ENCODE data around the gene FIBIN. TPM values are rescaled to one million over a fixed set of nuclear protein-coding genes. Genes with fewer than 3 reads are reported as not detected.

FIBIN gene
- total RNA-seq, 2 experiments from 2014 or later, result not detected

DNA sequence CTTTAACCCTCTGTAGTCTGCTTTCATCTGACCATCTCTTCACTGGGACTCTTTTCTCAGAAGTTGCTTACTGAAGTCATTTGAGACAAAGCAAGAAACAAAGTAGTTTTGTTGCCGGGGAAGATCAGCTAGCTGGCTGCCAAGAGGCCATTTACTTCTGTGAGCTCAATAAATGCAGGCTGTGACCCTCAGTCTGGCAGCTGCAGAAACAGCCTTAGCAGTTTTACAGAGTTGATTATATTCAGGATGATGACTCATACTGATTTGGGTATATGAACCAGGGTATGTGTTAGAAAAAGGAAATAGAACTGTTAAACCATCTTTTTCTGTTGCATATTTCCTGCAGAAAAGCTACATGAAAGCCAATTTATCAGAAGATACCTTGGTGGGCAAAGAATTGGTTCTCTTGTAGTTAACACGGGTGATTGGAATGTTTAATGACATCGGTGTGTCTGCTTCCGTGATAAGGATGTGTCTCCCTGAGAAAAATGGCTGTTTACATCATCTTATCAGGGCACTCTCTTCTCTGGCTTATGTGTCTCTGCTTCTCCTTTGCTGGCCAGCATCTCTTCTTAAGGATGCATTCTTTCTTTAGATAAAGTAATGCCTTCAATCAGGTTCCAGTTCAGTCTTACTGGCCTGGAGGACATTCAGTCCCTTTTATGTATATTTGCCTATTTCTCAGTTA is 18.5 kb downstream of the FIBIN start:
- H3K9me3 Mint-ChIP-seq, result peaks cover 1% of the 10 kb centered on the region
- no peak overlapping the region for H3K4me3 Mint-ChIP-seq
- DNase-seq, result no peak
- intact Hi-C loops (cut with micrococcal nuclease), result loop anchor here (10.0 kb wide), 1 partner anchor 142 kb away; no protein-coding TSS in a partner anchor
- CTCF ChIA-PET, result no interaction called here
- H3K27ac Mint-ChIP-seq, result no peak overlapping the region
- H3K27me3 Mint-ChIP-seq (ENCODE audit: low read depth), result no peaks in the 10 kb centered on the region
- no peaks in the 10 kb centered on the region for H3K36me3 Mint-ChIP-seq (ENCODE audit: low read depth)
- H3K4me1 Mint-ChIP-seq (ENCODE audit: low read depth), result no peaks in the 10 kb centered on the region

- peaks cover 1% of the 10 kb centered on the region for H3K9me3 Mint-ChIP-seq
- H3K36me3 Mint-ChIP-seq (ENCODE audit: low read depth), result no peaks in the 10 kb centered on the region
- H3K4me1 Mint-ChIP-seq (ENCODE audit: low read depth), result no peaks in the 10 kb centered on the region
- H3K27ac Mint-ChIP-seq, result no peak overlapping the region
- no peak overlapping the region for H3K4me3 Mint-ChIP-seq
- H3K27me3 Mint-ChIP-seq (ENCODE audit: low read depth), result no peaks in the 10 kb centered on the region
- intact Hi-C loops (cut with micrococcal nuclease), result loop anchor here (10.0 kb wide), 1 partner anchor 141 kb away; no protein-coding TSS in a partner anchor
- CTCF ChIA-PET, result no interaction called here
- no peak for DNase-seq
Measured at GRCh38 chr11:27013781-27014361, 20.0 kb downstream of the FIBIN start.

DNA sequence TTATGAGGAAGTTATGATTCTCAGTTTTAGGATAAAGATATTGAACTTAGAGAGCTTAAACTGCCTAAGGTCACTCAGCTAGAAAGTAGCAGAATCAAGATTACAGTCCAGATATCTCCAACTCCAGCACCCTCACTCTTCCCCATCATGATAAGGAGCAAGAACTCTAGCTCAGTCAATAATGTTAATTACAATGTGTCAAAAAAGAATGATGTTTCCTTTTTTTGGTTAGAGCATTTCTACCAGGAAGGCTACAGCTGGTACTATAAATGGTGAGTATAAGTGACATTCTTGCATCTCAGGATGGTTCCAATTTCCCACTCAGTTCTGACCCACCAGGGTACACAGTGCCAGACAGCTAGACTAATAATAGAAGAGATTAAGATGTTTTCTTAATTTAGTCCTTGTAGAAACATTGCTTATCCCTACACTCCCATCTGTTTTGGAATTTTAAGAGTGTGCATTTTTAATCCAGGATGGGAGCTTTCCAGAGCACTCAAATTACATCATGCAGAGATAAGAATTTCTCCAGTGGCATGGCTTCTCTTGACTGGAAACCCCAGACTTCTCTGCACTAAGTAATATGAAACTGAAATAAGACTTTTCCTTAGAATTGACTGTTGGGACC is 25.1 kb downstream of the FIBIN start:
- Mint-ChIP-seq H3K27me3 (ENCODE audit: low read depth) (no peaks in the 10 kb centered on the region), H3K36me3 (ENCODE audit: low read depth) (no peaks in the 10 kb centered on the region), H3K27ac (no peak overlapping the region), H3K4me1 (ENCODE audit: low read depth) (no peaks in the 10 kb centered on the region), H3K9me3 (peaks cover 1% of the 10 kb centered on the region), H3K4me3 (no peak overlapping the region)
- no peak for DNase-seq
- intact Hi-C loops (cut with micrococcal nuclease), result loop anchor here (10.0 kb wide), 1 partner anchor 136 kb away; no protein-coding TSS in a partner anchor
- CTCF ChIA-PET, result no interaction called here

GRCh38 chr11:27020751-27021150 is 26.8 kb downstream of the FIBIN start:
- intact Hi-C loops (cut with micrococcal nuclease), result no loop called here
- Mint-ChIP-seq H3K9me3 (peaks cover 1% of the 10 kb centered on the region), H3K27me3 (ENCODE audit: low read depth) (no peaks in the 10 kb centered on the region), H3K27ac (no peak overlapping the region), H3K4me1 (ENCODE audit: low read depth) (no peaks in the 10 kb centered on the region), H3K4me3 (no peak overlapping the region), H3K36me3 (ENCODE audit: low read depth) (no peaks in the 10 kb centered on the region)
- CTCF ChIA-PET, result no interaction called here
- no peak for DNase-seq

DNA sequence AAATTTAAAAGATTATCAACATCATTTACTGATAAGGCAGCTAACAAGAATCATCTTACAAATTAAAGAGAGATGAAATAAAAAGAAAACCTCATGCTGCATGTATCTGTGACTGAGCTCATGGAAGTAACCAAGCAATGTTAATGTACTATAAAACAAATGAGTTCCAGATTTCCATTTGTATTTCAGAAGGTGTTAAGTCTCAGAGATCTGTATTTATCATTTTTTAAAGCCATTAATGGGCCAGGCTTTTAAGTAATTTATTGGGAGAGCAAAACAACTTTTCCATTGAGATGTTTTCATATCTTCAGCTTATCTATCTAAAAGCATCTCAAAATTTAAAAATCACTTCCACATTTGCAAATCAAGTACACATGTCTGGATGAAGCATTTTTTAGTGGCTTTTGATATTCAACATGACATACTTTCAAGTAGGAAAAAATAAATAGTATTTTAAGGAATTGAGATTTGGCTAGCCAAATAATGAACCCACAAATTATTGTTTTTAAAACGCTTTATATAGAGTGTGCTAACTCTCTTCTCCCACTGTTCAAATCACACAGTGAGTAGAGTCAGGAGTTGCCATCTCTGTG is 28.8 kb downstream of the FIBIN start:
- Mint-ChIP-seq H3K27me3 (ENCODE audit: low read depth) (no peaks in the 10 kb centered on the region), H3K9me3 (peaks cover 3% of the 10 kb centered on the region), H3K36me3 (ENCODE audit: low read depth) (no peaks in the 10 kb centered on the region), H3K4me3 (no peak overlapping the region), H3K4me1 (ENCODE audit: low read depth) (no peaks in the 10 kb centered on the region), H3K27ac (no peak overlapping the region)
- no peak for DNase-seq
- intact Hi-C loops (cut with micrococcal nuclease), result no loop called here
- CTCF ChIA-PET, result no interaction called here

DNA sequence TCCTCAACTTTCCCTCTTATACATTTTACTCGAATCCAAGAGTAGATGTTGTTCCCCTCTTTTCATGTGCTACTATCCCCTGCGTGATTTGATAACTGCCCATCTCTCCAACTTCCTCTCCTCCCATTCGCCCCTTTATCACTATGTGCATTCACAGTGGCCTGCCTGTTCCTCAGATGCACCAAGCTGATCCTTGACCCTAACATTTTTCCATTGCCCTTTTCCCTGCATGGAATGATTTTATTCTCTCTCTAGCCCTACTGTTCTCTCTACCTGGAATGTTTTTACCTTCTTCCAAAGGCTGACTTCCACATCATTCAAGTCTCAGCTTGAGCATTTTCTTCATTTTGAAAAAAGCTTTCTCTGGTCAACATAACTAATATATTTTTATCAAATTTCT is 31.0 kb downstream of the FIBIN start:
- Mint-ChIP-seq H3K4me1 (ENCODE audit: low read depth) (no peaks in the 10 kb centered on the region), H3K36me3 (ENCODE audit: low read depth) (no peaks in the 10 kb centered on the region), H3K4me3 (no peak overlapping the region), H3K27ac (no peak overlapping the region), H3K9me3 (peaks cover 3% of the 10 kb centered on the region), H3K27me3 (ENCODE audit: low read depth) (no peaks in the 10 kb centered on the region)
- DNase-seq, result no peak
- CTCF ChIA-PET, result no interaction called here
- intact Hi-C loops (cut with micrococcal nuclease), result no loop called here

- Mint-ChIP-seq H3K4me3 (no peak overlapping the region), H3K36me3 (ENCODE audit: low read depth) (no peaks in the 10 kb centered on the region), H3K27ac (no peak overlapping the region), H3K9me3 (peaks cover 3% of the 10 kb centered on the region), H3K27me3 (ENCODE audit: low read depth) (no peaks in the 10 kb centered on the region), H3K4me1 (ENCODE audit: low read depth) (no peaks in the 10 kb centered on the region)
- CTCF ChIA-PET, result no interaction called here
- intact Hi-C loops (cut with micrococcal nuclease), result no loop called here
- no peak for DNase-seq
Measured at GRCh38 chr11:27025312-27025955, 31.5 kb downstream of the FIBIN start.

DNA sequence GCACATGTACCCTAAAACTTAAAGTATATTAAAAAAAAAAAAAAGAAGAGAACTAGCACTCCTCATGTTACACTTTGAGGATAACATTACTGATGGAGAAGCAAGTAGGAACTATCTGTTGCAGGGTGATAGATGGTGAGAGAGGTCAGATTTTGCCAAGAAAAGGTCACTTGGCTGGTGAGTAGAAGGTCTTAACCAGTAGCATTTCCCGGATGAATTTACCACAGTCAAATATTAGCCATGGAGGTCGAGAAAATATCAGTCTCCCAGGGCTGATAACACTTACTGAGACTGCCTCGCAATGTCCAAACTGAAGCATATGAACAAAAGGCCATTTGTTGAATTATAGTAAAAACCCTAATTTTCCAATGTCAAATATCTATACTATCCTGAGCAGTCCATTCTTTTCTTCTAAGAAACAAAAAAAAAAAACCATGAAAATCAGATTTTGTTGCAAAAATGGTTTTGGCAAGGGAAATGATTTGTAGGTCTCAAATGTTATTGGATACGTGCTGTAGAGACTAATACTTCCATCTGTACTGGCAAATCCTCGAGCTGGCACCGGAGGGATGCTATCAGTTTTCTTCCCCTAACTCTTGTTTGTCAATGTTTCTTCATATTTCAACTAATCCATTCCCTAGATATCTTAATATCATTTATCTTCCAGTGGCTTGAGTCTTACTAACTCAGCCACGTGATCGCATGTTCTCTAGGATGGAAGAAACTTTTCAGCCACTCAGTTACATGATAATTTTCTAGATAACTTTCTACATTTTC is 32.2 kb downstream of the FIBIN start:
- H3K36me3 Mint-ChIP-seq (ENCODE audit: low read depth), result no peaks in the 10 kb centered on the region
- intact Hi-C loops (cut with micrococcal nuclease), result no loop called here
- CTCF ChIA-PET, result no interaction called here
- no peaks in the 10 kb centered on the region for H3K4me1 Mint-ChIP-seq (ENCODE audit: low read depth)
- no peaks in the 10 kb centered on the region for H3K27me3 Mint-ChIP-seq (ENCODE audit: low read depth)
- no peak overlapping the region for H3K27ac Mint-ChIP-seq
- no peak for DNase-seq
- peaks cover 3% of the 10 kb centered on the region for H3K9me3 Mint-ChIP-seq
- no peak overlapping the region for H3K4me3 Mint-ChIP-seq

DNA sequence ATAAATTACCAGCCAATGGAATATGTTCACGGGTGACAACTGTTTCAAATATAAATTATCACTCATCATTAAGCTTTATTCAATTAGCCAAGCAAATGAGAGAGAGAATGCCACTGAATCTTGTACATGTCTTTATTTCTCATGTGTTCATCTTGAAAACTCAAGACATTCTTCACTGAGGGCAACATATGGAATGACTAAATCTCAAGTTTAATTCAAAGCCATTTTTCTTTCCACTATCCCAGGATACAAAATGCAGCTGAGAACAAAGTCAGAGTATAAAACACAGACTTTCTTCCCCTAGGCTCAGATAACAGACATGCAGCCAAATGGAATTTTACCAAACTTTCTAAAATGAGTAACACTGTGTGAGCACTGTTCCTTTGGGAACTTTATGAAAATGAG is 34.7 kb downstream of the FIBIN start:
- no peaks in the 10 kb centered on the region for H3K27me3 Mint-ChIP-seq (ENCODE audit: low read depth)
- intact Hi-C loops (cut with micrococcal nuclease), result no loop called here
- CTCF ChIA-PET, result no interaction called here

GRCh38 chr11:27029966-27030365 is 36.1 kb downstream of the FIBIN start:
- no peak overlapping the region for H3K4me3 Mint-ChIP-seq
- no peak for DNase-seq
- no peaks in the 10 kb centered on the region for H3K27me3 Mint-ChIP-seq (ENCODE audit: low read depth)
- CTCF ChIA-PET, result no interaction called here
- no peaks in the 10 kb centered on the region for H3K4me1 Mint-ChIP-seq (ENCODE audit: low read depth)
- H3K27ac Mint-ChIP-seq, result no peak overlapping the region
- H3K9me3 Mint-ChIP-seq, result peaks cover 15% of the 10 kb centered on the region
- H3K36me3 Mint-ChIP-seq (ENCODE audit: low read depth), result no peaks in the 10 kb centered on the region
- intact Hi-C loops (cut with micrococcal nuclease), result no loop called here

More for the DNA sequence above, 34.7 kb downstream of the FIBIN start:
- H3K9me3 Mint-ChIP-seq, result peaks cover 2% of the 10 kb centered on the region
- no peak overlapping the region for H3K4me3 Mint-ChIP-seq
- no peak overlapping the region for H3K27ac Mint-ChIP-seq
- no peak for DNase-seq
- H3K36me3 Mint-ChIP-seq (ENCODE audit: low read depth), result no peaks in the 10 kb centered on the region
- H3K4me1 Mint-ChIP-seq (ENCODE audit: low read depth), result no peaks in the 10 kb centered on the region

DNA sequence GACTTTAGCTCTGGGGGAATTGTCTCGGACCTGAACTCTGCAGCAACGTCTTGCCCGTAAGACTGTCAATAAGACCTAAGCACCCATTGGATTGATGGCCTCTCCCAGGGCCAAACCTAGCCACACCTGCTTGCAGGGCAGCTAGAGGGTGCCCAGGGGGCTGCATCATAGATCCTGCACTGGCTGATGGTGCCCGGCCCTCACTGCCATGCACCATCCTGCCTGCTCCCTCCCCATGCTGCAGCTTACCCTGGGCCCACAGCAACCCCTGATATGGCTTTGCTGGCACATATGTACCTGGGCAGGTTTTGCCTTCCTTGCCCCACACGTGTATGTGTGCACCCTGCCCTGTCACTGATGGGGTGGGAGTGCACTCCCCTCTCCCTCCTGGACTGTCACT is 37.8 kb downstream of the FIBIN start:
- Mint-ChIP-seq H3K36me3 (ENCODE audit: low read depth) (no peaks in the 10 kb centered on the region), H3K27me3 (ENCODE audit: low read depth) (no peaks in the 10 kb centered on the region), H3K4me1 (ENCODE audit: low read depth) (no peaks in the 10 kb centered on the region), H3K27ac (no peak overlapping the region), H3K9me3 (peaks cover 15% of the 10 kb centered on the region), H3K4me3 (no peak overlapping the region)
- CTCF ChIA-PET, result no interaction called here
- no peak for DNase-seq
- intact Hi-C loops (cut with micrococcal nuclease), result no loop called here

- H3K4me1 Mint-ChIP-seq (ENCODE audit: low read depth), result no peaks in the 10 kb centered on the region
- H3K4me3 Mint-ChIP-seq, result no peak overlapping the region
- no peaks in the 10 kb centered on the region for H3K36me3 Mint-ChIP-seq (ENCODE audit: low read depth)
- H3K27me3 Mint-ChIP-seq (ENCODE audit: low read depth), result no peaks in the 10 kb centered on the region
- CTCF ChIA-PET, result no interaction called here
- no peak for DNase-seq
- no peak overlapping the region for H3K27ac Mint-ChIP-seq
- peaks cover 26% of the 10 kb centered on the region for H3K9me3 Mint-ChIP-seq
- intact Hi-C loops (cut with micrococcal nuclease), result no loop called here
Measured at GRCh38 chr11:27039873-27040272, 46.0 kb downstream of the FIBIN start.

Measured in activated naive CD4-positive, alpha-beta T cell treated with anti-CD3 and anti-CD28 coated beads for 36 hours (primary cell).